OCI-LY7 (cell line): Measurements from ENCODE around the gene AMZ2.

Experiments used
- CTCF ChIP-seq: fragments of 200-600 bp; sonication (generic); conservative IDR thresholded peaks from 2 replicates; pipeline ENCODE4 v1.5.1; 2014; ENCODE audit warnings: mild to moderate bottlenecking, antibody characterized with exemption, low read length, moderate library complexity, mixed read lengths
- EZH2phosphoT487 ChIP-seq: fragments of 200-600 bp; sonication (generic); IDR thresholded peaks from 2 replicates; pipeline ENCODE4 v1.6.1; 2018; ENCODE audit warnings: low read depth, borderline replicate concordance, mild to moderate bottlenecking, mixed run types, antibody characterized with exemption, low read length, moderate library complexity, mixed read lengths

- TF ChIP-seq CTCF (no peak), EZH2phosphoT487 (no peak)
Observed at GRCh38 chr17:68257934-68258333, 10.1 kb downstream of the AMZ2 start.
